SK-N-SH (cell line): ENCODE measurements around the gene AMDHD1.

ENCODE experiments used
- CTCF ChIP-seq: fragments of 200-600 bp; sonication (generic); IDR thresholded peaks from 2 replicates; pipeline ENCODE4 v1.6.1; 2017; ENCODE audit warnings: antibody characterized with exemption, mild to moderate bottlenecking, moderate library complexity
- ELF1 ChIP-seq: IDR thresholded peaks from 2 replicates; pipeline ENCODE4 v1.4.0; 2012
- EP300 ChIP-seq, 2 experiments: IDR thresholded peaks; 2 replicates each; pipeline versions ENCODE4 v1.4.0 to v1.6.1; 2012; ENCODE audit warnings: borderline replicate concordance in 1 of 2, low read depth in 1 of 2, low read length in 1 of 2
- GATA2 ChIP-seq: sonication (generic); formaldehyde crosslinking; IDR thresholded peaks from 2 replicates; pipeline ENCODE4 v1.5.0; 2020; ENCODE audit warnings: mild to moderate bottlenecking, missing genetic modification reagents
- POLR2AphosphoS5 ChIP-seq: IDR thresholded peaks from 2 replicates; pipeline ENCODE4 v1.6.1; 2012; ENCODE audit warnings: low read depth, low read length
- RCOR1 ChIP-seq: fragments of 150-350 bp; IDR thresholded peaks from 2 replicates; pipeline ENCODE4 v1.6.1; 2017; ENCODE audit warnings: antibody characterized with exemption, low read length
- TAF1 ChIP-seq: IDR thresholded peaks from 2 replicates; pipeline ENCODE4 v1.6.1; 2012; ENCODE audit warnings: low read depth, mild to moderate bottlenecking, low read length, moderate library complexity, borderline replicate concordance
- TCF12 ChIP-seq: IDR thresholded peaks from 2 replicates; pipeline ENCODE4 v1.4.0; 2012
- TF ChIP-seq, protein P1 (sequence below): IDR thresholded peaks from 2 replicates; pipeline ENCODE4 v1.6.1; 2012; ENCODE audit warnings: mild to moderate bottlenecking, low read depth, low read length, moderate library complexity

GRCh38 chr12:95976416-95976832, 33.3 kb downstream of the AMDHD1 start:
- TF ChIP-seq CTCF: no peak
- TF ChIP-seq RCOR1: no peak
- TF ChIP-seq TCF12: no peak
- TF ChIP-seq TAF1: no peak
- TF ChIP-seq GATA2: no peak
- no peak for TF ChIP-seq EP300 (IDR thresholded peaks at IDR 0.05; ENCODE audit: borderline replicate concordance in 1 of 2, low read depth in 1 of 2, low read length in 1 of 2)
- TF ChIP-seq, protein P1, sequence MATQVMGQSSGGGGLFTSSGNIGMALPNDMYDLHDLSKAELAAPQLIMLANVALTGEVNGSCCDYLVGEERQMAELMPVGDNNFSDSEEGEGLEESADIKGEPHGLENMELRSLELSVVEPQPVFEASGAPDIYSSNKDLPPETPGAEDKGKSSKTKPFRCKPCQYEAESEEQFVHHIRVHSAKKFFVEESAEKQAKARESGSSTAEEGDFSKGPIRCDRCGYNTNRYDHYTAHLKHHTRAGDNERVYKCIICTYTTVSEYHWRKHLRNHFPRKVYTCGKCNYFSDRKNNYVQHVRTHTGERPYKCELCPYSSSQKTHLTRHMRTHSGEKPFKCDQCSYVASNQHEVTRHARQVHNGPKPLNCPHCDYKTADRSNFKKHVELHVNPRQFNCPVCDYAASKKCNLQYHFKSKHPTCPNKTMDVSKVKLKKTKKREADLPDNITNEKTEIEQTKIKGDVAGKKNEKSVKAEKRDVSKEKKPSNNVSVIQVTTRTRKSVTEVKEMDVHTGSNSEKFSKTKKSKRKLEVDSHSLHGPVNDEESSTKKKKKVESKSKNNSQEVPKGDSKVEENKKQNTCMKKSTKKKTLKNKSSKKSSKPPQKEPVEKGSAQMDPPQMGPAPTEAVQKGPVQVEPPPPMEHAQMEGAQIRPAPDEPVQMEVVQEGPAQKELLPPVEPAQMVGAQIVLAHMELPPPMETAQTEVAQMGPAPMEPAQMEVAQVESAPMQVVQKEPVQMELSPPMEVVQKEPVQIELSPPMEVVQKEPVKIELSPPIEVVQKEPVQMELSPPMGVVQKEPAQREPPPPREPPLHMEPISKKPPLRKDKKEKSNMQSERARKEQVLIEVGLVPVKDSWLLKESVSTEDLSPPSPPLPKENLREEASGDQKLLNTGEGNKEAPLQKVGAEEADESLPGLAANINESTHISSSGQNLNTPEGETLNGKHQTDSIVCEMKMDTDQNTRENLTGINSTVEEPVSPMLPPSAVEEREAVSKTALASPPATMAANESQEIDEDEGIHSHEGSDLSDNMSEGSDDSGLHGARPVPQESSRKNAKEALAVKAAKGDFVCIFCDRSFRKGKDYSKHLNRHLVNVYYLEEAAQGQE: no peak
- no peak for TF ChIP-seq POLR2AphosphoS5
- no peak for TF ChIP-seq ELF1
